ENCODE measurements around the gene MYO7A. TPM values are rescaled to one million over a fixed set of nuclear protein-coding genes. Genes with fewer than 3 reads are reported as not detected.

Gene MYO7A
- total RNA-seq, 4 donors from 2014 or later = 4.8 to 9.1 (median 6.4) TPM

GRCh38 chr11:77126861-77127234 lies 1.2 kb upstream of the MYO7A start:
- TF ChIP-seq, protein P1, sequence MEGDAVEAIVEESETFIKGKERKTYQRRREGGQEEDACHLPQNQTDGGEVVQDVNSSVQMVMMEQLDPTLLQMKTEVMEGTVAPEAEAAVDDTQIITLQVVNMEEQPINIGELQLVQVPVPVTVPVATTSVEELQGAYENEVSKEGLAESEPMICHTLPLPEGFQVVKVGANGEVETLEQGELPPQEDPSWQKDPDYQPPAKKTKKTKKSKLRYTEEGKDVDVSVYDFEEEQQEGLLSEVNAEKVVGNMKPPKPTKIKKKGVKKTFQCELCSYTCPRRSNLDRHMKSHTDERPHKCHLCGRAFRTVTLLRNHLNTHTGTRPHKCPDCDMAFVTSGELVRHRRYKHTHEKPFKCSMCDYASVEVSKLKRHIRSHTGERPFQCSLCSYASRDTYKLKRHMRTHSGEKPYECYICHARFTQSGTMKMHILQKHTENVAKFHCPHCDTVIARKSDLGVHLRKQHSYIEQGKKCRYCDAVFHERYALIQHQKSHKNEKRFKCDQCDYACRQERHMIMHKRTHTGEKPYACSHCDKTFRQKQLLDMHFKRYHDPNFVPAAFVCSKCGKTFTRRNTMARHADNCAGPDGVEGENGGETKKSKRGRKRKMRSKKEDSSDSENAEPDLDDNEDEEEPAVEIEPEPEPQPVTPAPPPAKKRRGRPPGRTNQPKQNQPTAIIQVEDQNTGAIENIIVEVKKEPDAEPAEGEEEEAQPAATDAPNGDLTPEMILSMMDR (IDR thresholded peaks at IDR 0.05) = no peak
- TF ChIP-seq POLR2A (IDR thresholded peaks at IDR 0.05; ENCODE audit: low read depth) (no peak), EP300 (IDR thresholded peaks at IDR 0.05) (no peak), POLR2AphosphoS5 (IDR thresholded peaks at IDR 0.05) (no peak)
- peaks cover 0 to 25% (median 1%) of the 10 kb centered on the region in 4 donors for H3K36me3 ChIP-seq
- 22% methylated on average over 7 of the region's 10 CpGs for WGBS
- H3K9me3 ChIP-seq = no peaks in the 10 kb centered on the region
- DNase-seq (ENCODE audit: extremely low spot score) = no peak
- intact Hi-C loops (cut with DNase I) = loop anchor here (5.0 kb wide), 1 partner anchor 420 kb away; no protein-coding TSS in a partner anchor
- H3K4me1 ChIP-seq = peaks cover 14 to 38% (median 35%) of the 10 kb centered on the region in 4 donors
- H3K27me3 ChIP-seq = peaks cover 0 to 21% (median 0%) of the 10 kb centered on the region in 4 donors
- peak overlapping the region; percentile 45 to 58 (median 52) for H3K4me3 ChIP-seq
- no peak overlapping the region for H3K27ac ChIP-seq (replicated peaks in 1 of 4)

GRCh38 chr11:77127235-77127911 lies 673 bp upstream of the MYO7A start:
- Histone ChIP-seq H3K36me3 (peaks cover 0 to 20% (median 0%) of the 10 kb centered on the region in 4 donors), H3K4me3 (peak overlapping the region; percentile 45 to 58 (median 52)), H3K9me3 (no peaks in the 10 kb centered on the region), H3K27ac (replicated peaks in 1 of 4) (no peak overlapping the region), H3K4me1 (peaks cover 14 to 38% (median 36%) of the 10 kb centered on the region in 4 donors), H3K27me3 (peaks cover 0 to 21% (median 0%) of the 10 kb centered on the region in 4 donors)
- intact Hi-C loops (cut with DNase I) = loop anchor here (5.0 kb wide), 1 partner anchor 420 kb away; no protein-coding TSS in a partner anchor
- TF ChIP-seq, protein P1 (IDR thresholded peaks at IDR 0.05) = peak; percentile 92 to 95 (median 94)
- TF ChIP-seq POLR2AphosphoS5 (IDR thresholded peaks at IDR 0.05) (no peak), POLR2A (IDR thresholded peaks at IDR 0.05; ENCODE audit: low read depth) (no peak)
- DNase-seq (ENCODE audit: extremely low spot score) = no peak
- WGBS = 3% methylated on average over 20 of the region's 27 CpGs

DNA sequence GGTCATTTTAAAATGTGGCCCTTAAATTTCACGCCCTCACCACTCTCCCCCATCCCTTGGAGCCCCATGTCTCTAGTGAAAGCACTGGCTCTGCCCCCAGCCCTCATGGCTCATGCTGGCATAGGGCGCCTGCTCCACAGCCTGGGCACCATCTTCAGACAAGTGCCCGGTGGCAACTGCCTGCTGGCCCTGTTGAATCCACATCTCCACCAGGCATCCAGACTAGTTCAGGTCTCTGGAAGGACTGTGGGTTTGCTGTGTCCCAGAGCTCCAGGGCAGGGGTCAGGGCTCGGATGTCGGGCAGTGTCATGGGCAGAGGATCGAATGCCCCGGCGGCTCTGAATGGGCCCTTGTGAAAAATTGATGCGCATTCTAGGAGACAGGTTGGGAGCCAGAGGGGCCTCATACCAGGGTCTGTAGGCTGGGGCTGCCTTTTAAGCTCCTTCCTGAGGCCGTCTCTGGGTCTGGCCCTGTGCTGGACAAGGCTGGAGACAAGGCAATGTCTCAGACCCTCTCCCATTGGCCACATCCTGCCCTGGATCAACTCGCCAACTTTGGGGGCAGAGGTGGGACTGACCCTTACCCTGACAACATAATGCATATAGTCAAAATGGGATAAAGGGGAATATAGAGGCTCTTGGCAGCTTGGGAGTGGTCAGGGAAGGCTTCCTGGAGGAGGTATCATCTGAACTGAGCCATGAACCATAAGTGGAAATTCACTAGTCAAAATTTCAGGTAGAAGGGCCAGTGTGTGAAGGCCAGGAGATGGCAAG lies 1.2 kb downstream of the MYO7A start:
- DNase-seq (ENCODE audit: extremely low spot score) = no peak
- WGBS = 93% methylated on average over 6 of the region's 11 CpGs
- Histone ChIP-seq H3K36me3 (peaks cover 0 to 3% (median 0%) of the 10 kb centered on the region in 4 donors), H3K9me3 (no peaks in the 10 kb centered on the region), H3K27me3 (peaks cover 0 to 21% (median 0%) of the 10 kb centered on the region in 4 donors), H3K27ac (replicated peaks in 1 of 4) (no peak overlapping the region), H3K4me3 (no peak overlapping the region), H3K4me1 (peaks cover 14 to 38% (median 36%) of the 10 kb centered on the region in 4 donors)
- intact Hi-C loops (cut with DNase I) = loop anchor here (5.0 kb wide), 1 partner anchor 418 kb away; no protein-coding TSS in a partner anchor
- TF ChIP-seq POLR2AphosphoS5 (IDR thresholded peaks at IDR 0.05) = no peak
- TF ChIP-seq, protein P1 (IDR thresholded peaks at IDR 0.05) = no peak
- TF ChIP-seq EP300 (IDR thresholded peaks at IDR 0.05) = no peak
- TF ChIP-seq POLR2A (IDR thresholded peaks at IDR 0.05; ENCODE audit: low read depth) = no peak

DNA sequence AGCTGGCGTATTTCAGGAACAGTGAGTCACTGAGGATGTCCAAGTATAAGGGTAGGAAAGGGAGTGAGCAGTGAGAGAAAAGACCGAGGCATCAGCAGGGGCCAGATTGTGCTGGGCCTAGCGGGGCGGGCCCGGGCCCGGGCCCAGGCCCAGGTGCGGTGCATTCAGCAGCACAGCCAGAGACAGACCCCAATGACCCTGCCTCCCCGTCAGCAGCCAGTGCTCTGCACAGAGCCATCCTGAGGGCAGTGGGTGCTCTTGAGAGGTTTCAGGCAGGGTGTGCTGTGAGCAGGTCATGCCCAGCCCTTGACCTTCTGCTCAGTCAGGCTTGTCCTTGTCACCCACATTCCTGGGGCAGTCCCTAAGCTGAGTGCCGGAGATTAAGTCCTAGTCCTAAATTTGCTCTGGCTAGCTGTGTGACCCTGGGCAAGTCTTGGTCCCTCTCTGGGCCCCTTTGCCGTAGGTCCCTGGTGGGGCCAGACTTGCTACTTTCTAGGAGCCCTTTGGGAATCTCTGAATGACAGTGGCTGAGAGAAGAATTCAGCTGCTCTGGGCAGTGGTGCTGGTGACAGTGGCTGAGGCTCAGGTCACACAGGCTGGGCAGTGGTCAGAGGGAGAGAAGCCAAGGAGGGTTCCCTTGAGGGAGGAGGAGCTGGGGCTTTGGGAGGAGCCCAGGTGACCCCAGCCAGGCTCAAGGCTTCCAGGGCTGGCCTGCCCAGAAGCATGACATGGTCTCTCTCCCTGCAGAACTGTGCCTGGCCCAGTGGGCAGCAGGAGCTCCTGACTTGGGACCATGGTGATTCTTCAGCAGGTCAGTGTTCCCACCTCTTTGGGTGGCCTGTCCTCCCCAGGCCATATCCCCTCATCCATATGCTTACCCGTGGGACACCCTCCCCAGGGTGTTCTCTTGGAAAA lies 2.1 kb downstream of the MYO7A start:
- intact Hi-C loops (cut with DNase I) = loop anchor here (2.0 to 5.0 kb wide), 2 partner anchors 59 to 417 kb away; no protein-coding TSS in a partner anchor
- no peaks in the 10 kb centered on the region for H3K9me3 ChIP-seq
- TF ChIP-seq EP300 (IDR thresholded peaks at IDR 0.05) = no peak
- no peak for TF ChIP-seq POLR2A (IDR thresholded peaks at IDR 0.05; ENCODE audit: low read depth)
- TF ChIP-seq POLR2AphosphoS5 (IDR thresholded peaks at IDR 0.05) = no peak
- no peak overlapping the region for H3K4me3 ChIP-seq
- H3K27ac ChIP-seq (replicated peaks in 1 of 4) = peak overlapping the region in 1 of 4 donors; percentile 10
- H3K36me3 ChIP-seq = no peaks in the 10 kb centered on the region
- peaks cover 14 to 38% (median 36%) of the 10 kb centered on the region in 4 donors for H3K4me1 ChIP-seq
- WGBS = 81% methylated on average over 8 of the region's 11 CpGs
- no peak for DNase-seq (ENCODE audit: extremely low spot score)
- H3K27me3 ChIP-seq = peaks cover 0 to 21% (median 0%) of the 10 kb centered on the region in 4 donors
